ENCODE data around the gene UTF1. TPM values are rescaled to one million over a fixed set of nuclear protein-coding genes. Genes with fewer than 3 reads are reported as not detected.
A peak's percentile ranks its signal among the peaks of the same experiment; 100 is the strongest.

Gene UTF1
- total and polyA plus RNA-seq, 2 of the 8 experiments (the other 6 are each of a cell fraction or from before 2014, with no cell fraction given): 0.47 to 21.8 TPM

- Histone ChIP-seq H3K4ac (replicated peaks; ENCODE audit: insufficient read length, low read depth, low read length) (no peak overlapping the region), H4K5ac (ENCODE audit: insufficient read length, low read depth, low read length) (no peak overlapping the region), H3K4me2 (ENCODE audit: insufficient read depth in 1 of 2, low read depth in 2 of 2, low read length in 2 of 2) (no peak overlapping the region), H3K9ac (replicated peaks in 1 of 4; ENCODE audit: extremely low read depth in 1 of 4, low read depth in 3 of 4, low read length in 3 of 4) (no peak overlapping the region), H2AK5ac (ENCODE audit: low read depth, low read length) (0 out of 2 replicates have a peak overlapping the region, but pooled peaks have one; percentile 91), H3K14ac (ENCODE audit: insufficient read length) (no peak overlapping the region), H3K79me1 (ENCODE audit: low read depth, low read length) (no peaks in the 10 kb centered on the region), H4K8ac (ENCODE audit: extremely low read depth, insufficient read depth, low read length) (no peak overlapping the region), H3K18ac (ENCODE audit: extremely low read depth, low read length) (no peak overlapping the region), H3K9me3 (ENCODE audit: insufficient read depth in 2 of 2, low read depth in 1 of 2, low read length in 1 of 2) (peaks cover 0 to 3% of the 10 kb centered on the region in 2 experiments; a peak in 1 of 4 replicates), H3K4me1 (replicated peaks in 1 of 4; ENCODE audit: control insufficient read depth in 3 of 4, insufficient read depth in 4 of 4, low read length in 3 of 4) (peaks cover 0 to 16% (median 5%) of the 10 kb centered on the region in 4 experiments; a peak in 5 of 7 replicates), H3K79me2 (ENCODE audit: control insufficient read depth in 1 of 2, insufficient read depth in 2 of 2, low read length in 2 of 2) (no peaks in the 10 kb centered on the region), H3K36me3 (ENCODE audit: control insufficient read depth in 2 of 4, insufficient read depth in 4 of 4, low read length in 3 of 4) (peaks cover 0 to 3% (median under 1%) of the 10 kb centered on the region in 4 experiments; a peak in 3 of 8 replicates), H2BK5ac (ENCODE audit: low read depth, low read length) (peak overlapping the region; percentile 88; the same call in 1 of the 2 replicates), H2AFZ (ENCODE audit: low read length) (no peak overlapping the region), H2BK120ac (replicated peaks; ENCODE audit: low read depth, low read length) (no peak overlapping the region), H4K20me1 (replicated peaks in 1 of 2; ENCODE audit: control insufficient read depth in 1 of 2, insufficient read depth in 2 of 2, low read length in 2 of 2) (no peaks in the 10 kb centered on the region), H3K4me3 (ENCODE audit: extremely low read depth in 1 of 4, insufficient read depth in 2 of 4, low read depth in 3 of 4, low read length in 4 of 4) (no peak overlapping the region), H3K27ac (ENCODE audit: low read depth, low read length) (no peak overlapping the region), H2BK15ac (ENCODE audit: low read length) (peak overlapping the region; percentile 48; the same call in 1 of the 2 replicates), H3K56ac (replicated peaks; ENCODE audit: insufficient read length, low read depth, low read length) (no peak overlapping the region), H4K91ac (replicated peaks; ENCODE audit: insufficient read length, low read length) (peak overlapping the region; percentile 76), H3K23ac (ENCODE audit: insufficient read length) (no peak overlapping the region), H2BK12ac (ENCODE audit: low read depth, low read length) (peak overlapping the region; percentile 85; the same call in 1 of the 2 replicates), H3K27me3 (replicated peaks in 1 of 4; ENCODE audit: control insufficient read depth in 3 of 4, extremely low read depth in 1 of 4, insufficient read depth in 3 of 4, low read length in 3 of 4) (peaks cover 14 to 26% (median 23%) of the 10 kb centered on the region in 4 experiments), H3K23me2 (ENCODE audit: low read depth, low read length) (peaks cover 10% of the 10 kb centered on the region; the same call in 1 of the 2 replicates), H2BK20ac (ENCODE audit: low read length) (0 out of 2 replicates have a peak overlapping the region, but pooled peaks have one; percentile 32)
- WGBS, 2 experiments (ENCODE audit: extremely low coverage in 1 of 2, insufficient coverage in 1 of 2, insufficient read length in 1 of 2, insufficient replicate concordance in 2 of 2, low coverage in 1 of 2, low lambda C conversion rate in 2 of 2, missing lambda C conversion rate in 1 of 2): 86% methylated on average over 30 of the region's 30 CpGs; no CpG with 5 or more reads in 1 of the 2 experiments
- no peak for FAIRE-seq
- no peak for DNase-seq (ENCODE audit: low read depth in 1 of 2, low spot score in 2 of 2)
- POLR2A ChIA-PET (ENCODE audit: partially characterized antibody): interaction anchor here (0.8 to 1.3 kb wide), 6 partner anchors 9 to 68 kb away, joined by 3 to 6 read pairs (median 3); partner anchors contain the start of gene VENTX
- TF ChIP-seq YY1 (IDR thresholded peaks at IDR 0.05; ENCODE audit: low read depth, low read length) (no peak), CREB1 (IDR thresholded peaks at IDR 0.05) (no peak), RAD21 (IDR thresholded peaks at IDR 0.05 in 1 of 2, conservative IDR thresholded peaks at IDR 0.05 in 1 of 2; ENCODE audit: low read depth in 2 of 2, low read length in 2 of 2) (peak in 1 of 2 experiments; percentile 13; a peak in 1 of 4 replicates), MAFK (IDR thresholded peaks at IDR 0.05; ENCODE audit: low read depth, low read length) (no peak), TBP (IDR thresholded peaks at IDR 0.05; ENCODE audit: low read depth, low read length) (no peak), NRF1 (IDR thresholded peaks at IDR 0.05; ENCODE audit: low read depth, low read length) (no peak), TEAD4 (IDR thresholded peaks at IDR 0.05; ENCODE audit: low read depth, low read length) (no peak), CHD1 (IDR thresholded peaks at IDR 0.05; ENCODE audit: low read depth, low read length) (no peak)
- CTCF ChIA-PET (ENCODE audit: partially characterized antibody): interaction anchor here (0.7 to 2.2 kb wide), 10 partner anchors 13 to 83 kb away, joined by 3 to 12 read pairs (median 4); no protein-coding TSS in a partner anchor
These were observed 3.7 kb upstream of the UTF1 start for GRCh38 chr10:133226251-133226808.
